M059J (cell line): Measurements from ENCODE around the gene COL23A1. TPM values are rescaled to one million over a fixed set of nuclear protein-coding genes. Genes with fewer than 3 reads are reported as not detected.
"Not testable (repeated sequence)": the region's sequence is repeated elsewhere in the genome, so short reads cannot be mapped to it uniquely, and the experiment has no call there.

Source experiments
- DNase-seq: peaks from one replicate; pipeline ENCODE4 v3.0.0-alpha.2; 2012; ENCODE audit warnings: low read depth
- total RNA-seq: library from RNA; depleted of rRNA; stranded (reverse); fragments of >200 nt; shearing (Covaris generic); gene quantifications from 2 replicates; pipeline ENCODE4 v1.2.3, GENCODE V29; 2014

Gene COL23A1
- total RNA-seq, 1 experiment from 2014 or later = not detected

DNA sequence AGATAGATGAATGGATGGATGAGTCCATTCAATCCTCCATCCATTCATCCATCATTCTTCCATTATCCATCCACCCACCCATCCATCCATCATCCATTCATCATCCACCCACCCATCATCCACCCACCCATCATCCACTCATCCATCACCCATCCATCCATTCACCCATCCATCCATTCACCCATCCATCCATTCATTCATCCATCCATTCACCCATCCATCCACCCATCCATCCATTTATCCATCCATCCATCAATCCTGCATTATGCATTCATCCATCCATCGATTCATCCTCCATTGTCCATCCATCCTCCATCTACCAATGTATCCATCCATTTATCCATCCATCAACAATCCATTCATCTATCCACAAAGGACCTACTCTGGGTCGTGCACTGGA is 344.8 kb downstream of the COL23A1 start:
- DNase-seq = no peak

DNA sequence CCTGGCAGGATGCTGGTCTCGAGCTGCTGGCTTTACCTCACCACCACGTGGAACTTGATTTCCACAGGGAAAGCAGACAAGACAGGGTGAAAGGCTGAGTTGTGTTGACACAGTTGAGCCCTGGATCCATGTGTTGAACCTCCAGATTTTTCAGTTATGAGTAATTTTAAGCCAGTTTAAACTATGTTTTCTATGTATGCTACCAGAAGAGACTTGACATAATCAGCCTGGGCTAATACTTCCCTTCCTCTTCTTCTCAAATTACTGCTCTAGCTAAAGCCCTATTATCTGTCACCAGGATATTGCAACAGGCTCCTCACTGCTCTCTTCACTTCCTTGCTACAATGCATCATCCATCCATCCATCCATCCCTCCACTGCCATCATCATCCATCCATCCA is 345.6 kb downstream of the COL23A1 start:
- no peak for DNase-seq

DNA sequence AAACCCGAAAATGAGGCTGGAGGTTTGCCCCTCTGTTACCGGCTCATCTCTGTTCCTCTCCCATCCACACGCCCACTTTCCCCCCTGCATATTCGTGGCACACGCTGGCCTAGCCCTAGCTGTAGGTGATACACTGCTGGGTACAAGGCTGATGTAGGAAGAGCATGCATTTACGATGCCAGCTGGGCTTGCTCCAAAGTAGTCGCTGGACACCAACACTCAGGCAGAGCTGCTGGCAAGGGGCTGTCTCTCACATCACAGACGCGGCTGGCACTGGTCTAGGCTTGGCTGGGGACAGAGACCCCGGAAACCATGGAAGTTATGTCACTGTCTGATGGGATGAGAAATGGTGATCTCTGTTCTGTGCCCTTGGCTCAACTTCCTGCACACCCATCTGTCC is 347.8 kb downstream of the COL23A1 start:
- no peak for DNase-seq

DNA sequence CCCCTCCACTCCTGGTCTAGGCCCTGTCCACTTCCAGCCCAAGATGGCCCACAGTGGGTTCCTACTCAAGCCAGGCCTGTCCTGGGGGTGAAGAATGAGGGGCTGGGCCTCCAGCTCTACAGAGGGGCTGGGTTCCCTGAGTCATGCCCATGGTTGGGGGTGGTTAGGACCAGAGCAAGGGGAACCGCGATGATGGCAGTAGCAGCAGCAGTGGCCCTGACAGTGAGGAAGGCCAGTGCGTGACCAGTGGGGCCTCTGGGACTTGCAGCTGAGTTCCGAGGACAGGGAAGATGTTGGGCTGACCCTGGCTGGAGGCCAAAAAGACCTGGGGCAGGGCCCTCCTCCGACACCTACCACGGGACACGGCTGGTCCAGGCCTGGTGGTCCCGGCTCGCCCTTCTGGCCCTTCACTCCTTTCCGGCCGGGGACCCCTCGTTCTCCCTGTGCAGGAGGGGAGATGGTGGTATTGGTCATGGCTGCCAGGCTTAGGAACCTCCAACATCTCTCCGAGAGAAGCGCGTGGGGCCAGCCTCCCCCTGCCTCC is 348.4 kb downstream of the COL23A1 start:
- no peak for DNase-seq

DNA sequence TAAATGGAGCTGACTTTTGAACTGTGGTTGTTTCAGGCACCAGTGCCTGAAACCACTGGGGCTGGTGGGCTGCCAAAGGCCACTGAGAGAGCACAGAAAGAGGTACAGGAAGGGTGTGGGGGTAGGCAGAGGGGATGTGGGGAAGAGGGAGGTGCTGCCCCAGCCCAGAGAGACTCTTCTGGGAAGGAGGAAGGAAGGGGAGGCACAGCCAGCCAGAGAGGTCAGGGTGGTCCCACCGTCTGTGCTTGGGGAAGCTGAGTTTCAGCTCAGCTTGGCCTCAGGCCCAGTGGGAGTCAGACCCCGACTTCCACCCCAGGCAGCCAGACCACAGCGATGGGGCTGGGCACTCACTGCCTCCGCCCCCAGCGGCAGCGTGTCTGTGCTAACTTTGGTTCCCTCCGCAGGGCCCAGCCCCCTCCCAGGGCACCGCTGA is 348.9 kb downstream of the COL23A1 start:
- no peak for DNase-seq

DNA sequence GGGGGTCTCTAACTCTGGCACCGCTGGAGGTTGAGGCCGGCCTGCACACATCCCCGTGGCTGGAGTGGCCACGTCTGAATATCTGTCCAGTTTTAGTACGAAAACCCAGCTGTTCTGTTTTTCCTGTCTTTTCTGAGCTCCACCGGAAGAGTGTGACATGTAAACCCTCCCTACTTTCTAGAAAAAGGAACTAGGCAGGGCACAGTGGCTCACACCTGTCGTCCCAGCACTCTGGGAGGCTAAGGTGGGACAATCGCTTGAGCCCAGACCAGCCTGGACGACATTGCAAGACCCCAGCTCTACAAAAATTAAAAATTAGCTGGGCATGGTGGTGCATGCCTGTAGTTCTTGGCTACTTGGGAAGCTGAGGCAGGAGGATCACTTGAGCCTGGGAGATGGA is 349.4 kb downstream of the COL23A1 start:
- no peak for DNase-seq

DNA sequence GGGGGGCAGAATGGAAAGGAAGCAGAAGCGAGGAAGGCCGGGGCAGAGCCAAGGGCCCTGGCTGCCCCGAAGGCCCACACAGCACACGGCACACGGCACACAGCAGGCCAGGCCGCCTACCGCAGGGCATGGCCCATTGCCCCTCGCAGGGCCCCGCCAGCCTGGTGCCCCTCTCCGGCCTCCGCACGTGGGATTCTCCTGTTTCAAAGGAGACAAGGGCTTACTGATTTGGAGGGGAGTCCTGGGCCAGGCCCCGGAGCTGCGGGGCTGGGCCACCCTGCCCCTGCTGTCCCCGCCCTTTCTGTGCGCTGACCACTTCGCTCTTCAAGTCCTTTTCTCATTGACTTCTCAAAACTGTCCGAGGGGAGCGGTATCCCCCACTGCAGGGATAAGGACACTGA is 349.9 kb downstream of the COL23A1 start:
- no peak for DNase-seq

DNA sequence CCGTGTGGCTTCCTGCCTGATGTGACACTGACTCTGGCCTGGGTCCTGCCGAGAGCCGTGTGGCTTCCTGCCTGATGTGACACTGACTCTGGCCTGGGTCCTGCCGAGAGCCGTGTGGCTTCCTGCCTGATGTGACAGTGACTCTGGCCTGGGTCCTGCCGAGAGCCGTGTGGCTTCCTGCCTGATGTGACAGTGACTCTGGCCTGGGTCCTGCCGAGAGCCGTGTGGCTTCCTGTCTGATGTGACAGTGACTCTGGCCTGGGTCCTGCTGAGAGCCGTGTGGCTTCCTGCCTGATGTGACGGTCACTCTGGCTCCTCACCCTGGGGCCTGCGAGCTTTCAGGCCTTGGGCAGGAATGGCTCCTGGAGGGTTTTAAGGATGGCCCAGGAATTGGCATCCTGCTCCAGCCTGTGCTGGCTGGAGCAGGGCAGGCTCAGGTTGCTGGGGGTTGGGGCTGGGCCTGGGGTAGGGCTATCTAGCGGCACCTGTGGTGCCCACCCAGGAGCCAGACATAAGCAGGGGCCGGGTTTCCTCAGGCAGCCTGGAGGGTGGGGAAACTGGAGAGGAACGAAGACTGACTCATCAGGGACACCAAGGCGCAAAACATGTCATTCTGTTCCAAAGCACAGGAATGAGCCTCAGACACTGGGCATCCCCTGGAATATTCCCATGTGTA is 350.4 kb downstream of the COL23A1 start:
- not testable (repeated sequence) for DNase-seq

DNA sequence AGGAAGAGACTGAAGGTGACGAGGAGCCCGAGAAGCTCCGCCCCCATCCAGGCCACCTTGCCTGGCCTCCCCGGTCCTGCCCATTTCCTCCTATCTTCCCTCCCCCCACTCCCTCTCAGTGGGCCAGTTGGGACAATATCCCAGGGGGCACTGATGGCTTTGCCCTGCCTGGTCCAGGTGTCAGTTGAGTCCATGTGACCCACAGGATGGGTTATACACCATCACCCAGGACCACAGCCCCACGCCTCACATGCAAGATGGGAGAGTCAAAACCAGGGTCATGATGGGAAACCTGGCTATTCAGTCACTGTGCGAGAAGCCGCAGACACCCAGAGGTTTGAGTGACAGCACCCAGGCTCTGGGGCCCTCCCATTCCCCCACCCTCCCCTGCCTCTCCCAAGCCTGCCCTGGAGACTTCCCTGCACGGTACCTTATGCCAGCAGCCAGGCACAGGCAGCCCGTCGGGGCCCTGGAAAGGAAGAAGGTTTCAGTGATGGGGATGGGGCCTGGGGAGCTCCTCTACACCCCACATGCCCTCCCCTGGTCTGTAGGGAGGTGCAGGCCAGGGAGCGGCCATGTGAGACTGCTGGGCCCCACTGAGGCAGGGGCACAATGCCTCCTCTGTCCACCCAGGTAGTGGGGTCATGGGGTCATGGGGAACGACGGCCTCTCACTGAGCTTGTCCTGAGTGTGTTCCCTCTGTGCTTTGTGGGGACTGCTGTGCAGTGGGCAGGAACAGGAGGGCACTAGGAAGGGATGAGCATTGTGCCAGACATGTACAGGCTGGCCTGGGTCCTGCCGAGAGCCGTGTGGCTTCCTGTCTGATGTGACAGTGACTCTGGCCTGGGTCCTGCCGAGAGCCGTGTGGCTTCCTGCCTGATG is 351.2 kb downstream of the COL23A1 start:
- DNase-seq = no peak

DNA sequence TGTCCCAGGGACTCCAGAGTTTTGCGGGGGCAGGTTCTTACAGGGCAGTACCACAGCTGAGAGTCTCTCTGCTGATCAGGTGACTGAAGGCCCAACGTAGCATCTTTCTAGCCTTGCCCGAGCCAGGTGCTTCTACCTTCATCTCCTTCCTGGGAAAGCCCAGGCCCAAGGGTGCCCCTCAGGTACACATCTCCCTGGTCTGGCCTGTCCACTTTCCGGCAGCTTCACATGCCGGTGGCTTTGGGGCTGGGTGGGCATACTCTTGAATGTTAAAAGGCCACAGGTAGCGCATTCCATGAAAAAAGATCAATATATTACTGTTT is 351.9 kb downstream of the COL23A1 start:
- no peak for DNase-seq

DNA sequence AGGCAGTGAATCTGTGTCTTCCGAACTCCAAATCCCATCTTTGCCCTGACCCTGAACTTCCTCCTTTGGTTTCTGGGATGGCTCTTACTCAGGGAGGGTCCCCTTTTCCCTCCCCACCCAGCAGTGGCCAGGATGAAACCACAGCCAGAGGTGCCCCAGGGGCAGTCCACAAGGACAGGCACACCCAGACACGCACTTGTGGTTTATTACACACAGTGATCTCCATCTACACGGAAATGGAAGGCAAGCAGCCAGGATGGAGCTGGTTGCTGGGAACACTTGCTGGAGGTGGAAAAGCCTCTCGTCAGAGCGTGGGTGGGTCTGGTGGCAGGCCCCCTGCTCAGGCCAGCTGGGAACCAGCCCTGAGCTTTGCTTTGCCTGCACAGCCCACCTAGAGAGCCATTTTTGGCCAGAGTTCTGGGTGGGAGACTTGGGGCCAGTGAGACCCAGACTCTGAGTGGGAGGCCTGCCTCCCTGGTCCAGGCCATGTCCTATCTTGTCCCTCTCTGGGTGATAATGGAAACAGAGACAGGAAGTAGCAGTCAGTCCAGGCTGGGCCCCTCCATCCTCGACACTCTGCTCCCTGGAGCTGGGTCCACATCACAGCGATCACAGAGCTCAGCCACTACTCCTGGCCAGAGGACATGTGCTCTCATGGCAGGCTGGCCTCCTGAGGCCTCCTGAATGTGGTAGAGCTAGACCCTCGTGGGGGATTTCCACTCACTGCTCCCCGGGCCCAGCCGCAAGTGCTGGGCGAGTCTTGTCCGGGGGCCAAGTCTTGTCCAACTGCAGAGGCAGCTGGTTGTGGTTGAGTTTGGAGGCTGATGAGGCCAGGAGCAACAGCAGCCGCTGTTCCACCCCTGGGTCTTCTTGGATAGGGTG is 352.5 kb downstream of the COL23A1 start:
- peak; percentile 81 for DNase-seq

DNA sequence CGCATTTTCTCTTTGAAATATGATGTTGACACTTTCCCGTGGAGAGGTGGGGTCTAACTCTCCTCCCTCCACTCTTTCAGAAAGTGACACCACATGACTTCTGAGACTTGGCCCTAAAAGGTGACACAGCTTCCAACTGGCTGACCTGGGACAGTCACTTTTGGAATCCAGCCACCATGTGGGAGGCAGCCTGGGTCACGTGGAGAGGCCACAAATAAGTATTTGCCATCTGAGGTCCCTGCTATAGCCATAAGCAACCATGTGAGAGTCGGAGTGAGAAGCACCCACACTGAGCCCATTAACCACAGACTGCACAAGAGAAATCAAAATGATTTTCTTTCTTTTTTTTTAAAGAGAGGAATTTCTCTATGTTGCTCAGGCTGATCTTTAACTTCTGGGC is 353.5 kb downstream of the COL23A1 start:
- peak; percentile 43 for DNase-seq

DNA sequence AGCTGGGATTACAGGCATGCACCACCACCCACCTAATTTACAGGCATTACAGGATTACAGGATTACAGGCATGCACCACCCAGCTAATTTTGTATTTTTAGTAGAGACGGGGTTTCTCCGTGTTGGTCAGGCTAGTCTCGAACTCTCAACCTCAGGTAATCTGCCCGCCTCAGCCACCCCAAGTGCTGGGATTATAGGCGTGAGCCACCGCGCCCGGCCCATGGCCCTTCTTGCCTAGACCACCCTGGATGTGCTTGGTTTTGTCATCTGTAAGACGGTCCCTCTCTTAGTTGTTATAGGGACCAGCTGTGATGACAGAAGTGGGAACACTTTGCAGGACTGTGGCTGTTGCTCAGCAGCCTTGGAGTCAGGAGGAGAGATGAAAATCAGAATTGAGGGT is 354.1 kb downstream of the COL23A1 start:
- no peak for DNase-seq

DNA sequence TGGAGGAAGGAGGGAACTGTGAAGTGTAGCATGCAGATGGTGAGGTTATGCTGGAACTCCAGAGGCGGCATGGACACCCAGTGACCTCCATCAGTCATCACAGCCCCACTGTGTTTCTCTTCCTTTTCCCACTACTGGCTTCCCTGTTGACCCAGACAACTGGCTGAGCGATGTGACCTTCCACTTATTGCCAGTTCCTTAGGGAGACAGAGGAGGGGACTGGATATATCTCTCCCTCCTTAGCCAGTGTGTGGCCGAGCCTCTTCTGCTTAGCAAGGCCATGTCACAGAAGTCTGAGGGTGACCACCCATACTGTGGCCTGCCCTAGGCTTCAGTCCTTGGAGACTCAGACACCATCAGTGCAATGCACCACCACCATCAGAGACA is 354.6 kb downstream of the COL23A1 start:
- DNase-seq = no peak

DNA sequence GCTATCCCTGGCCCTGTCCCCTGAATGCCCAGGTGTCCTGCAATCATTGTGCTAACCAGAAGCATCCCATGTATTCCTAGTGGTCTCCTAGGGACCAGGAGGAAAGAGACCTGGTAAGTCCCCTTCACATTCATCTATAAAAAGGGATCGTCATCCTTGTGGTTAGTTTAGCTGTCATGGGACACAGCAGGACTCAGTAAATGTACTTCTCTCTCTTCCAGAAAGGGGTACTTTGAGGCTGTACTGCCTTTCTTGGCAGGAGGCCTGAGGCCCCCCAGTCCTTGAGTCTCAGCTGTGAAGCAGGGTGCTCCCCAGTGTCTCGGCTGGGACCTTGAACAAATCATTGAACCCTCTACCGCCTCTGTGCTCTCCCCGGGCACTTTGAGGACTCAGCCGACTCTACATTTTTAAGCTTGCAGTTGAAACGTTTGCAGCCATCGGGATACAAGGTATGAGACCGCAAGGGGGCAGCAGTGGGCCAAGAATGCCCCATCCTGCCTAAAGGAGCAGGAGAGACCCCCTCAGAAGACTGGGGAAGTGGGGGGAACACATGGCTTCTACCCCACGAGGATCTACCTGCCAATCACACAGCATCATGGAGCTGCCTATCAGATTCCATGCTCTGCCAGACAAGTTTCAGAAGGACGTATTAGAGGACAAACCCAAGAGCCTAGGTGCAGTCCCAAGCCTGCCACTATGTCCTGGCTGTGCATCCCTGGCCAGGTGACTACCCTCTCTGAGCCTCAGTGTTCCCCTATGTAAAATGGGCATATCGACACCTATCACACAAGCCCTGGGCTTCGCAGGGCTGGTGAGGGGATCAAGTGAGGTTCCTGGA is 355.2 kb downstream of the COL23A1 start:
- peak; percentile 51 for DNase-seq

DNA sequence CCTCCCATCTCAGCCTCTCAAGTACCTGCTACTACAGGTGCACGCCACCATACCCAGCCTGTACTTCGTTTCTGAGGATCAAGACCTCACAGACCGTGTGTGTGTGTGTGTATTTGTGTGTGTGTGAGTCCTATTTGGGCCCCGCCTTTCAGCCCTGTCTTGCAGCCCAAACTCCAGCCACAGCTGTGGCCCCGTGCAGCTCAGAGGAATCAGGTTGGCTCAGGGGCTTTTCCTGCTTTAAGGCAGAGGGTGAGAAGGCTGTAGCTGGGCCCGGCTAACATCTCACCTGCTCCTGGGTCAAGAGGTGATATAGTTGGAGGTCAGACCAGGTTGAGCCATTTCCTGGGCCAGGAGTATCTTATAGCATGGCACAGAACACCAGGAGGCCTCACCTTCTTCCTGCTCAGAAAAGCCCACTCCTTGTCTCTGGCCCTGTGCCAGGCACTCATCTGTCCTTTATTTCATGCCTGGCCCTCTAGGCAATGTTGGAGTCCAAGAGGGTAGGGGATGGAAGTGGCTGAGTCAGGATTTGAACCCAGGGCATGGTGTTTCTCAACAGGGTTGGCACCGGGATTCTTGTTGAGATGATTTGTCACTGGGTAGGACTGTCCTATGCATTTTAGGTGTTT is 356.0 kb downstream of the COL23A1 start:
- DNase-seq = no peak

DNA sequence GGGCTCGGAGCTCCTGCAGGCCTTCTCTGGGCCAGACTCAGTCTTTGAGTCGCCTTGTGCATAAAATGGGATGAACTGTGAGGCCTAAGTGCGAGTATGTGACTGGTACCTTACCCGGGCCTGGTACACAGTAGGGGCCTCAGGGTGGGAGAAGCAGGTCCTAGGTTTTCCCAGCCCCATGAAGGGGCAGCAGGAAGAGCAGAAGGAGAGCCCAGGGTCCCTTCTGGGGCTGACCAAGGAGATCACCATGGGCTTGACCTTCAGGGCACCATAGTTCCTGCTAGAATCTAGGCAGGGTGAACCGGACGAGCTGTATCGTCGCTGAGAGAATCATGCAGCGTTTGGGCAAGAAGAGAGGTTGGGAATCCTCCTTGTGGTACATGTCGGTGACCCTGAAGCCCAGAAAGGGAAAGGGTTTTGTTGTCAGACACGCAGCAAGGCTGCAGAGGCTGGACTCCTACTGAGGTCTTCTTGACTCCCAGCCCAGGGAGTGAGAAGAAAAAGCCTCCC is 357.2 kb downstream of the COL23A1 start:
- DNase-seq = no peak

DNA sequence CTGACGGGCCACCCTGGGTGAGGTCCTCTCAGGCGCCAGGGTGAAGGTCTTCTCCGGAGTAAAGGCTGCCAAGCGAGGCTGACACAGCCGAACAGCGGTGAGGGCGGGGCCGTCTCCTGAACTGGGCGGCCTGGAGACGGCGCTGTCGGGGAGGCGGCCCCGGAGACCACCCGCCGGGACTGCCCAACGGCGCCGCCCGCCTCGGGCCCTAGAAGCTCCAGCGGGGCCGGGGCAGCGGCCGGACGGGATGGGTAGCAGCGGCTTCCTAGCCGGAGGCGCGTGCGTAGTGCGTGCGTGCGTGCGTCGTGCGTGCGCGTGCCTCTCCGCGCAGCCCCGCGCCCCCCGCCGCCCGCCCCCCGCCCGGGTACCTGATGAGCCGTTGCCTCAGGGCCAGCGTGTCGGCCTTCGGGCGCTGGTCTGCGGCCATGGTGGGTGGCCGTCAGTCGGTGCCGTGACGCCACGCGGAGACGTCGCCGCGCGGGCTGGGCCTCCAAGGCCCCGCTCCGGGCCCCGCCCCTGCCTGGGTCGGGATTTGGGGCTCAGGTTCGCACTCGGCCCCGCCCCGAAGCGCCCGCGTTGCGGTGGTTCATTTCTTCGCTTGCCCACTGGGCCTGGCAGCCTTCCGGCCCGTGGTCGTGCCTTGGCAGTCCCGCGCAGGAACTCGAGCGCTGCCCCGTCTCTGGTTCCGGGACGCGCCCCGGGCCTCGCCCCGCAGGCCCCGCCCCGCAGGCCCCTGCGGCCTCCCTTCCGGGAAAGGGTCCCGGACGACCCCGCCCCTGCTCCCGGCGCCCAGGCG is 357.9 kb downstream of the COL23A1 start, which contains the start of gene PHYKPL:
TSS of gene PHYKPL (minus strand) at position 679 of the 796 bp plus-strand sequence. CDS start at position 427, 252 bp downstream.
- peak; percentile 74 for DNase-seq

DNA sequence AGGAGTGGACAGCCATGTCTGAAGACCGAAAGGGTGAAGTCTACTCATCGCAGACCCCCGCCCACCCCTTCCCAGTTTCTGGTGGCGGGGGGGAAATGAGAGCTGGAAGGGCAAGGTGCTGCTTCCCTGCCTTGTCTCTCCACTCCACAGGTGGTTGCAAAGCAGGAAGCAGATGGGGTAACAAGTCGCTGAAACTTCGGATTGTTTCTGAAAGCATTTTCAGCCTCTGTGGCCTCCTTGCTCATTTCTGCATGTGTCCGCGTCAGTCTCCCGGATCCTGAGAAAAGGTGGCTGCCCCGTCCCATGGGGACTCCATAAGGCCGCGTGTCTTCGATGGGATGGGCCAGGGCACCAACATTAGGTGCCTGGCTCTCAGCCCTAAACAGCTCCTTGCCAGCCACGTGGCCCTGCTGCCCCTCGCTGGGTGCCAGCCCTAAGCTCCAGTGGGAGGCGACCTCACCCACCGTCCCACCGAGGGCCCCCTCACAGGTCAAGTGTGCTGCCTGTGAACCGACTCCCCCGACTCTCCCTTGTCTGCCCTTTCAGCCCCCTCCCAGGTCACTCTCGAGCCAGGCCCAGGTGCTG is 358.6 kb downstream of the COL23A1 start:
- DNase-seq = no peak
